Astrocyte (in vitro differentiated cells and primary cell): ENCODE measurements around the gene ROR1.

Experiments
- EZH2 ChIP-seq: IDR thresholded peaks from 2 replicates; pipeline ENCODE4 v1.6.1; 2012; ENCODE audit warnings: mild to moderate bottlenecking, low read length, inconsistent platforms; ENCODE audit not compliant: insufficient read depth
- TF ChIP-seq, protein P1 (sequence below): IDR thresholded peaks from 2 replicates; pipeline ENCODE4 v1.5.1; 2011; ENCODE audit warnings: low read depth, mild to moderate bottlenecking, inconsistent platforms, low read length, moderate library complexity; ENCODE audit not compliant: insufficient read depth

DNA sequence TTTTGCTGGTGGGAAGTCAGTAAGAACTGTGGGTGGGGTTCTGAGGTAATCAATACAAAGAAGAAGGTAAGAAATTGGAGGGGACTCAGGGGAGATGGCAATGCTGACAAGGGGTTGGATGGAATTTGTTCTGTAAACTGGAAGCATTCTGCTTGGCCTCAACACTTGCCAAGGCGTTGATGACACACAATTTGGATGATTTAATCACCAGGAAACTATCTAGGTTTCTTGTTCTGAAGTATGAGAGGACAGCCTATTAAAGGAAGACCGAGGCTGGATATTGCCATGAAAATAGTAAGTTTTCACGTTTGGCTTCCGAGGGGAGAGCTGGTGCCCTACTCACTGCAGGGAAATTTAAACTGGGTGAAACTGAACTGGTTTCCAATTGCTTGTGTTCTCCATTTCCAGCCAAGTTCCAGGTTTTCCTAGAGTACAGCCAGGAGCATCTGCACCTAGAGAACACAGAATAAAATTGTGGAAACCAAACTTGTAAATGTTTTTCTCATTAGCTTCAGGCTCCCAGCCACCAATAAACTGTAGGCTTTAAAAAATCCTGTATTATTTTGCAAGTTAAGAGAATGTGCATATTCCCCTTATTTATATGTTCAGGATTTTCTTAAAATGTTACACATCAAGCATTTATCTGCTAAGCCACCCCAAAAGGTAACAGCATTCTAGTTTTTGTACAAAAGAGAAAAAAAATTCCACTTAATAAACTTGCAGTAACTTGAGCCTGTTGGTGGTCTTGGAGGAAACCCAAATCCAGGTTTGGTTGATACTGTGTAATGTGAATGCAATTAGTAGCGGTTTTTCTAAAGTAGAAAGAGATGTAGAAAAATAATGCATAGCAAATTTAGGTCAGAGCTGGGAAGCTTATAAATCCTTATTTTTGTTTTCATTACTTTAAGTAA is 53.8 kb downstream of the ROR1 start:
- TF ChIP-seq, protein P1, sequence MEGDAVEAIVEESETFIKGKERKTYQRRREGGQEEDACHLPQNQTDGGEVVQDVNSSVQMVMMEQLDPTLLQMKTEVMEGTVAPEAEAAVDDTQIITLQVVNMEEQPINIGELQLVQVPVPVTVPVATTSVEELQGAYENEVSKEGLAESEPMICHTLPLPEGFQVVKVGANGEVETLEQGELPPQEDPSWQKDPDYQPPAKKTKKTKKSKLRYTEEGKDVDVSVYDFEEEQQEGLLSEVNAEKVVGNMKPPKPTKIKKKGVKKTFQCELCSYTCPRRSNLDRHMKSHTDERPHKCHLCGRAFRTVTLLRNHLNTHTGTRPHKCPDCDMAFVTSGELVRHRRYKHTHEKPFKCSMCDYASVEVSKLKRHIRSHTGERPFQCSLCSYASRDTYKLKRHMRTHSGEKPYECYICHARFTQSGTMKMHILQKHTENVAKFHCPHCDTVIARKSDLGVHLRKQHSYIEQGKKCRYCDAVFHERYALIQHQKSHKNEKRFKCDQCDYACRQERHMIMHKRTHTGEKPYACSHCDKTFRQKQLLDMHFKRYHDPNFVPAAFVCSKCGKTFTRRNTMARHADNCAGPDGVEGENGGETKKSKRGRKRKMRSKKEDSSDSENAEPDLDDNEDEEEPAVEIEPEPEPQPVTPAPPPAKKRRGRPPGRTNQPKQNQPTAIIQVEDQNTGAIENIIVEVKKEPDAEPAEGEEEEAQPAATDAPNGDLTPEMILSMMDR: no peak
- no peak for TF ChIP-seq EZH2
